GM20000 (cell line): ENCODE measurements around the gene RTF1.

Source experiments
- DNase-seq: peaks from one replicate; pipeline ENCODE4 v3.0.0; 2012; ENCODE audit warnings: low spot score
- CTCF ChIP-seq: IDR thresholded peaks from 2 replicates; pipeline ENCODE4 v1.5.1; 2012; ENCODE audit warnings: mild to moderate bottlenecking, control low read depth; ENCODE audit errors: extremely low read depth, missing control alignments

Gene RTF1

GRCh38 chr15:41511331-41511898 lies 94.5 kb downstream of the RTF1 start:
- no peak for TF ChIP-seq CTCF
- peak; percentile 51 for DNase-seq

GRCh38 chr15:41511899-41512369 lies 95.0 kb downstream of the RTF1 start:
- no peak for TF ChIP-seq CTCF
- DNase-seq = peak; percentile 73

GRCh38 chr15:41512512-41512939 lies 95.6 kb downstream of the RTF1 start:
- no peak for TF ChIP-seq CTCF
- no peak for DNase-seq

DNA sequence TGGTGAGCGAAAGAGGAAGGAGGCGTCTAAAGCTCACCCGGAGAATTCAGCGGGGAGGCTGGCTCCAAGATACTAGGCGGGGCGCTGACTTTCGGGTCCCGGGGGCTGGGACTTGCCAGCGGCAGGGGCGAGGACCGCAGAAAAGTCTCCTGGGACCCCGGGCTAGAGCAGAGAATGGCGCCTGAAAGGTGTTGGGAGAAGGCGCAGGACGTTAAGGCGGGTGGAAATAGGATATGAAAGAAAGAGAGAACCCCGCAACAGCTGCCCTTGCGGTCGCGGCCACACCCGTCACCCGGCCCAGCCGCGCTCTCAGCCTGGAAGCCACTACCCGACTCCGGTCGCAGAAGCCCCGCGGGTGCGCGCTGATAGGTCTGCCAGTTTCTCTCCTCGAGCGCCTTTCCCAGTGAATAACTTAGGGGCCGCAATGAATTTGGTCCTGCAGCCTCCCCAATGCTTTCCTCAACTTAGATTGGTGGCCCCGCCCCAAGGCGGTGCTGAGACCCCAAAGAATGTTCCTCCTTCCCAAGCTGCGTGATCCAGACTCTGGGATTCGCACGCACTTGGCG lies 96.1 kb downstream of the RTF1 start:
- peak; percentile 65 for DNase-seq

DNA sequence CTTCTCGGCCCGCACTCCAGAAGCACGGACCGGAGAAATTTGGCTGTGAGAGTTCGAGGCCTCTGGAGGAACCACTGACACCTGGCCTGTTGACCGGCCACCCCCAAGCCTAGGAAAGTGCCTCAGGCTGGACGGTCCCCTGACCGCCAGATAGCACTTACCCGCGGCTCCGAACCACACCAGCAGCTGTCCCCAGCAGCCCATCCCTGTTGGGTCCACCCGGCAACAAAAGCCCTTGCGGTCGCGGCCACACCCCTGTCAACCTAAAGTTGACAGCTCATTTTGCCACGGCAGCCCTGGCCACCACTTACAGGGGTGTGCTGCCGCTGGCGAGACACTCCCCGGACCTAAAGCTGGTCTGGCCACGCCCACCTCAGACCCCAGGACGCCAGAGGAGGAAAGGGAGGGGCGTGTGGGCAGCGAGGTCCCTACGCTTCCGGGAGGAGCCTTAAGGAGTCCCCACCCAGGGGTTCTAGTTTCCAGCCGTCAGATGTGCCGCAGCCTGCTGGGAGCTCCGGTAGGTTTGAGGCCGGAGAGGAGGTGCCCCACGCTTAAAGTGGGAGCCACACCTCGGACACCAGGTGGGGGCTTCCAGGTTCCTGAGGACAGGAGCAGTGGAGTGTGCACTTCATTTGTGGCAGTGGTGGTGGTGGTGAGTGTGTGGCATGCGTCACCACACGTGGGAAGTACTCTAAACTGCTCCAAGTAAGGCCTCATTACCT lies 96.8 kb downstream of the RTF1 start, which contains the start of gene LTK:
TSS of gene LTK (minus strand) at position 322 of the 722 bp plus-strand sequence. CDS start at position 204, 118 bp downstream.
- peak; percentile 53 for DNase-seq
- no peak for TF ChIP-seq CTCF

More for the DNA sequence above, 96.1 kb downstream of the RTF1 start:
- TF ChIP-seq CTCF = no peak

DNA sequence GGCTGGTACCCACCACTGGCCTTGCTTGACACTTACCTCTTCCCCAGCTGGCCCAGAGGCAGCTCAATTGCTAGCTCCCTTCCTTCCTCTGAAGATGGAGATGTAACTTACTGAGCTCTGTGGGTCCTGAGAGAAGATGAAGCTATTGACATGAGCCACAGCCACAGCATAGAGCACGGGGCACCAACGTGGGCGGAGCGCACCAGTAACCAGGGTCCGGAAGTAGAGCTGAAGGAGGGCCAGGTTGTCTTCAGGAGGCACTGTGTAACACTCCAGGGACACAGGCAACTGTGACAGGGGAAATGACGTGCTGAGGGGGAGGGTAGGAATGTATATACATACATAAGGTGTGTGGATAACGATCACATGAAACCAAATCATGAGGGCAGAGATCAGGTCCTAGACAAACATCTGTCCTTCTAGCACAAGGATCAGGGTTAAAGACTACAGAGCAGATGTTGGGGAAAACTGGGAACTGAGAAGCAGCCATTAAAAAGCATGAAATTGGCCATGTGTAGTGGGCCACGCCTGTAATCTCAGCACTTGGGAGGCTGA lies 101.1 kb downstream of the RTF1 start:
- DNase-seq = no peak
- no peak for TF ChIP-seq CTCF

- TF ChIP-seq CTCF = no peak
These were observed 103.7 kb downstream of the RTF1 start for GRCh38 chr15:41520636-41521035.

More at GRCh38 chr15:41520636-41521035, 103.7 kb downstream of the RTF1 start:
- no peak for DNase-seq
